Measurements from ENCODE around the gene LOXL1.

The LOXL1 gene, protein sequence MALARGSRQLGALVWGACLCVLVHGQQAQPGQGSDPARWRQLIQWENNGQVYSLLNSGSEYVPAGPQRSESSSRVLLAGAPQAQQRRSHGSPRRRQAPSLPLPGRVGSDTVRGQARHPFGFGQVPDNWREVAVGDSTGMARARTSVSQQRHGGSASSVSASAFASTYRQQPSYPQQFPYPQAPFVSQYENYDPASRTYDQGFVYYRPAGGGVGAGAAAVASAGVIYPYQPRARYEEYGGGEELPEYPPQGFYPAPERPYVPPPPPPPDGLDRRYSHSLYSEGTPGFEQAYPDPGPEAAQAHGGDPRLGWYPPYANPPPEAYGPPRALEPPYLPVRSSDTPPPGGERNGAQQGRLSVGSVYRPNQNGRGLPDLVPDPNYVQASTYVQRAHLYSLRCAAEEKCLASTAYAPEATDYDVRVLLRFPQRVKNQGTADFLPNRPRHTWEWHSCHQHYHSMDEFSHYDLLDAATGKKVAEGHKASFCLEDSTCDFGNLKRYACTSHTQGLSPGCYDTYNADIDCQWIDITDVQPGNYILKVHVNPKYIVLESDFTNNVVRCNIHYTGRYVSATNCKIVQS

DNA sequence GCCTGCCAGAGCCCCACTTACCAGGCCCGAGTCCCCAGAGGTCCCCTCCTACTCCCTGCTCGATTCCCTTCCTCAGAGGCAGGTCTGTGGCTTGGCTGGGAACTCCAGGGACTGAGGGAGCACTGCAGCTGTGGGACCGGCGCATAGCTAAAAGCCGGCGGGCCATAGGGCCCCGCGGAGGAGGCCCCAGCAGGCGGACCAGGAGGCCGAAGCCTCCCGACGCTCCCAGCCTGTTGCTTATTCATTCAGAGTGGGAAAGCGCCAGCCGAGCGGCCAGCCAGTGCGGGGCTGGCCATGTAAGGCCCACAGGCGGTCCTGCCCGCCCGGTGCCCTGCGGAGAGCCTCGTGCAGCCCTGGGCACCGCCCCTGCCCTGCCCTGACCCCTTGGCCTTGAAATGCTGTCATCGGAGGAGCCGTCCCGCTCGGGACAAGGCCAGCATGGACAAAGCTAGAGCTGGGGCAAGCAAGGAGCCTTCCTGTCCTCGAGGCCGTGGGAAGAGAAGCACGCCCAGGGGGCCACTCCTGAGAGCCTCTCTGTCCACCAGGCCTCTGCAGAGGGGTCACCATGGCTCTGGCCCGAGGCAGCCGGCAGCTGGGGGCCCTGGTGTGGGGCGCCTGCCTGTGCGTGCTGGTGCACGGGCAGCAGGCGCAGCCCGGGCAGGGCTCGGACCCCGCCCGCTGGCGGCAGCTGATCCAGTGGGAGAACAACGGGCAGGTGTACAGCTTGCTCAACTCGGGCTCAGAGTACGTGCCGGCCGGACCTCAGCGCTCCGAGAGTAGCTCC, at the start of gene LOXL1:
Gene LOXL1, plus strand, starts transcription at position 244 of the 784 bp plus-strand sequence. Its CDS starts 322 bp downstream, at position 566.
- DNase-seq: no peak

DNA sequence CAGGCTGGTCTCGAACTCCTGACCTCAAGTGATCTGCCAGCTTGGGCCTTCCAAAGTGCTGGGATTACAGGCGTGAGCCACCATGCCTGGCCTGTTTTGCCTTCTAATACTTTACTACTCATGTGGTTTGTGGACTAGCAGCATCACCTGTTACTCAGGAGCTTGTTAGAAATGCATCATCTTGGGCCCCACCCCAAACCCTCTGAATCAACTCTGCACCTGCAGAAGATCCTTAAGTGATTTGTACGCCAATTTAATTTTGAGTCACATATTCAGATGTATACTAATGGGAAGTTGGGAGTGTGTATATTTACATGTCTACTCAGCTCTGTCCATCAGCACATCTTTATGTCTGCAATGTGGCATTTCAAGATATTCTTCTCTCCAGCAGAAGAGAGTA, 46.8 kb upstream of the LOXL1 start:
- DNase-seq: no peak

DNA sequence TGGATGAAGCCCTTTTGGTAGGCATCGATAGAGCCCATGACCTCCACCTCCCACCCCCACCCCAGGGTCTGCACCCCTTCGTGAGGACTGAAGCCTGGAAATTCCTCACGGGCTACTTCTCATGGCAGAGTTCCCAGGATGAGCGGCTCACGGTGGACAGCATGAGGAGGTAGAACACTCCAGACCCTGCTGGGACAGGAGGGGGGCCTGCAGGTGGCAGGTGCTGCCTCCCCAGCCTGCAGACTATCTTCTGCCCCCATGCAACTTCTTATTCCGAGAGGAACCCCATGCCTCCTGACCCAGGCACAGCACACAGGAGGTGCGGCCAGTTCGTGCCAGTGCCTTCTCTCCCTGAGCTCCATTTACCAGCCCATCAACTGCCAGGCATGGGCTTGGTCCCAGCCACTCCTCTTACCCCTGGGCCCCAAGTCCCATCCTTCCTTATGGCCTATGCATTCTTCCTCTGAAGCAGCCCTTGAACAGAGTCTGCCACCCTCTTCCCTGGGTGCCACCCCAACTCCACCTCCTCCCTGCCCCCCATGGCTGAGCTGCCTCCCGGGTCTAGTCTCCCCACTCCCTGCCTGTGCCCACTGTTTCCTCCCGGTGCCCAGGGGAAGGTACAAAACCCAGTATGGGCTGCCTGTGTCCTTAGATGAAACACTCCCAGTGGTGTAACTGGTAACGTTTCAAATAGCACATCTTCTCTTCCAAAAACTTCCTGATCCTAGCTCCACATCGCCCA, 44.5 kb upstream of the LOXL1 start:
- DNase-seq: no peak

DNA sequence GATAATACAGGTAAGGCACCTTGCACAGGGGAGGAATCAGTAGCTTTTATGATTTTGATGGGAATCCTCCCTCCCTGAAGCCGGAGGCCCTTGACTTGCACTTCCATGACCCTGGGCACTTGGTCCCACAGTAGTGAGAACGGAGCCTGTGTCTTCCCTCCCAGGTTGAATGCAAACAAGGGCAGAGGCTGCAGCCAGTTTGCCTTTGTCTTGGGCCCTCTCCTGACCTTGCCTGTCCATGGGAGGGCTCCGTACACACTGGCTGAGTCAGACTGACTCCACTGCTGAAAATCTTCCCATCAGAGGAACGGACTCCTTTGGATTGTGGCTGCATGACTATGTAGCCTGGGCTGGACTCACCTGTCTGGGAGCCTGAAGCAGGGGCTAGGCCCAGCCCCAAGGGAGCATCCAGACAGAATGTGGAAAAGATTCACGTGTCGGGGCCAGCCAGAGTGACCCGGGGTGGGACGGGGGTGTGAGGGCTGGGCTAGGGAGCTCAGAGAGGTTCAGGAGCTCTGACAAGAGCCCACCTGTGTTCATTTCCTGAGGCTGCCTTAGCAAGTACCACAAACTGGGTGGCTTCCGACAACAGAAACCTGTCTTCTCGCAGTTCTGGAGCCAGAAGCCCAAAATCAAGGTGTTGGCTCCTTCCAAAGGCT, 43.4 kb upstream of the LOXL1 start:
- DNase-seq: no peak

DNA sequence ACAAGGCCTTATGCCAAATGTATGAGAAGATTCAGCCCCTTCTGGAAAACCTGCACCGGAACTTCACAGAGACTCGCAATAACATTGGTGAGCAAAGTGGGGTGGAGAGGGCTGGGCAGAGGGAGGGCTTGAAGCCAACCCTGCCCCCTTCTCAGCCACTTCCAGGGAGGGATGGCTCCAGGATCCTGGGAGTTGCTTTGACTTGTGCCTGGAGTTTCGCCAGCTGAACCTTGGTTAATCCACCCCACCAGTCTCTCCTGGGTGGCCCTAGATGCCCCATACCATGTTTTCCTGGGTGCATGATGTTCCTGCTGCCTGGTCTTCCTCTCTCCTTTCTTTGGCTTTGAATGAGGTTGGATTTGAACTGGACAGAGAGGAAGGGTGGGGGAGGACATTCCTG, 42.1 kb upstream of the LOXL1 start:
- DNase-seq: no peak

DNA sequence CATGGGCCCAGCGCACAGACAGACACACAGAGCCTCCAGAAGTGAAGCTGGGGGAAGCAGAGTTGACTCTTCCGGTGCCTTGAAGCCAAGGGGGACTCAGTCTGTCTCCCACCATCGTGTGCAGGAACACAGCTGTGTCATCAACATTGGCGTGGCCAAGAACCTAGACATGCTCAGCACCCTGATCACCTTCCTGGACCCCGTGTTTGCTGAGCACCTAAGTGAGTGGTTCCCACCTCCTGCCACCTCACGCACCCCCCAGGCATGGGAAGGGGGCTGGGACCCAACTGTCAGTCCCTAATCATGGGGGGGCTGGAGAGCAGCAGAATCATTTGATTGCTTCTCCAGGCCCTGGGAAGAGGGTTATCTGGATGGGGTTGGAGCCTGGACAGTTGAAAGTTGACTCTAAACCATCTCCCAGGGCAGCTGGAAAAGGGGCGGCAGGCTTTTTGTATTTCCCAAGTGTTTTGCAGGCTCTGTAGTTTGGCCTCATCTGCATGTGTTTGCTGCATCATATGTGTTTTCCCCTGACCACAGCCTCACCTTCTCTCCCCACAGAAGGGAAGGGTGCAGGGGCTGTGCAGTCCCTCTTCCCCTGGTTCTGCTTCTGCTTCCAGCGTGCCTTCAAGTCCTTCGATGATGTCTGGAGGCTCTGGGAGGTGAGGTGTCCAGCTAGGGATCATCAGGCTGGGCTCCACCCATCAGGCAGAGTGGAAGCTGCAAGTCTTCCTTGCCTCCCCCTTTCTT, 40.1 kb upstream of the LOXL1 start:
- DNase-seq: no peak

DNA sequence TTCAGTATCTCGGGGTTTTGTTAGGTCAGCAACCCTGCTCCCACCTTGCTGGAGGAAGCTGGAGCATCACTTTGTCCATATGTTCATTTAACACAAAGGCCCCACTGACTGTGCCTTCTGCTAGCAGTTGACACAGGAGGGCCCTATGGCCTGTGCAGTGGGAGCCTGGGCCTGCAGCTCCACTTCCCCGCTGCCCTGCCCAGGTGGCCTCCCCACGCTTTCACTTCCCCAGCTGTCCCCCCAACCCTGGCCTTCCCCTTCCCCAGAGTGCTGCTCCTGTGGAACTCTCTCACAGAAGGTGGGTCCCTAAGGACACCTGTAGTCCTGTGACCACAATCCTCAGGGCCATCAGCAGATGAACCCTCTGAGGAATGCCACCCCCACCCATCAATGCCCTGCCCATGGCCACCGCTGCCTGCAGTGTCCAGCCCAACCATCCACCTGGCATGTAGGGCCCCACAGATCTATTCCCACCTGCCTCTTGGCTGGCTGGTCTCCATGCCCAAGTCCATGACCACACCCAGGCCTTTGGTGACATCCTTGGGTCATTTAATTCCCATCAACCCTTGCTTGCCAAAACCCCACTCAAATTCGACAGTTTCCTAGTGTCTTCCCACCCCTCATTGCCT, 39.4 kb upstream of the LOXL1 start:
- no peak for DNase-seq

DNA sequence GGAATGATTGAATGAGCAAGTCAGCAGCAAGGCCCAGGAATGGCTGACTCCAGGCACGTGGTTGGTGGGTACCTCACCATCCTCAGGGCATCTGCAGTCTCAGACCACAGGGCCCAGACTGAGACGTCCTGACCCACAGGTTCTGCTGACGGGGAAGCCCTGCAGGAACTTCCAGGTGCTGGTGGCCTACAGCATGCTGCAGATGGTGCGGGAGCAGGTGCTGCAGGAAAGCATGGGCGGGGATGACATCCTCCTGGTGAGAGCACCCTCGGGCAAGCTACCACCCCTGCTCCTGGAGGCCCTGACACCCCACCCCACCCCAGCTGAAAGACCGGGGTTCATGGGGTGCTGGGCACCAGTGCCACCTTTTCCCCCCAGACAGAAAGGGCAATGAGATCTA, 38.8 kb upstream of the LOXL1 start:
- no peak for DNase-seq

DNA sequence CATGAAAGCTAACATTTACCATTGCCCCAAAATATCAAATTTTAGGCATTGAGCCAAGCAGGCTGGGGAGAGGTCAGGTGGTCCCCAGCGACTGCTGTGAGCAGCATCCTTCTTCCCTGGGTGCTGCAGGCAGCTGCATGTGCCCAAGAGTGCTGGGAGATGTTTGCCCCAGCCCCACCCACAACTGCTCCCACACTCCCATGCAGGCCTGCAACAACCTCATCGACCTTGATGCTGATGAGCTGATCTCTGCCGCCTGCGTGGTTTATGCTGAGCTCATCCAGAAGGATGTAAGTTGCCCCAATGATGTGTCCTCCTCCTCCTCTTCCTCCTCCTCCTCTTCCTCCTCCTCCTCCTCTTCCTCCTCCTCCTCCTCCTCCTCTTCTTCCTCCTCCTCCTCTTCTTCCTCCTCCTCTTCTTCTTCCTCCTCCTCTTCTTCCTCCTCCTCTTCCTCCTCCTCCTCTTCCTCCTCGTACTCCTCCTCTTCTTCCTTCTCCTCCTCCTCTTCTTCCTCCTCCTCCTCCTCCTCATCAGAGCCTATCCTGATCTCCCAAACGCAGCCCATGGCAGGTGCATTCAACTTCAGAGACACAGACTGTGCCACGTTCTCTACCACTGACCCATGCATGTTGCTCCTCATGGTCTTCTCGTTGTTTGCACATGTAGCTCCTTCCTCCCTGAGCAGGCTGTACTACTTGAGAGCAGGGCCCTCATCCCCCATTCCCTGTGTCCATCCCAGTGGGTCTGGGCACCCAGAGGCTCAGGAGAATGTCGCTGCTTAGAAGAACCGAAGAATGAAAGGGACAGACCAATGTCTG, 37.8 kb upstream of the LOXL1 start:
- no peak for DNase-seq

DNA sequence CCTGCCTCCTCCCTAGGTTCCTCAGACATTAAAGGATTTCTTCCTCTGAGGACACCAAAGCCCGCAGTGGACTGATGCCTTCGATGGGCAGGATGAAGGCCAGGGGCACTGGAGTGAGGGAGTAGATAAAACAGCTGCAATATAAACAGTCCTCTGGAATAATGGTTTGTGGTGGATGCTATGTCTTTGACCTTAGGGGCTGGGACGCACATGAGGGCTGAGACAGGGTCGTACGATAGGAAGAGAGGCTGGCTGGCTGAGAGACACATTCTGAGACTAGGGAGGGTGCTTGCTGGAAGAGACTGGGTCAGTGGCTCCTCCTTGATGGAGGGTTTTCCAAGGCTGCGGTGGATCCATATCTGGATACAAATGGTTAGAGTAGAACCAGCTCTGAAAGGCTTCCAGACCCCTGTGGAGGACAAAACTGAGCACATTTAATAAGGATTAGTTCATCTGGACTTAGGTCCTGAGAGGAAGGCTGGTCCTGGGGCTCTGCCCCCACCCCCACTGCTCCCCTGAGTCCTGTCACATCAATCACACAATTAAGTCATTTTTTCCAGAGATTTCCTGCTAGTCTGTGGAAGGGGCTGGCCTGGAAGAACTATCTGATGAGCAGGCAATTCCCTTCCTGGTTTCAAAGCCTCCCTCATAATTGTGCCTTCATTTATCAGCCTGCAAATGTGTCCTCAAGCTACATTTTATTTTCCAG, 37.1 kb upstream of the LOXL1 start:
- no peak for DNase-seq

DNA sequence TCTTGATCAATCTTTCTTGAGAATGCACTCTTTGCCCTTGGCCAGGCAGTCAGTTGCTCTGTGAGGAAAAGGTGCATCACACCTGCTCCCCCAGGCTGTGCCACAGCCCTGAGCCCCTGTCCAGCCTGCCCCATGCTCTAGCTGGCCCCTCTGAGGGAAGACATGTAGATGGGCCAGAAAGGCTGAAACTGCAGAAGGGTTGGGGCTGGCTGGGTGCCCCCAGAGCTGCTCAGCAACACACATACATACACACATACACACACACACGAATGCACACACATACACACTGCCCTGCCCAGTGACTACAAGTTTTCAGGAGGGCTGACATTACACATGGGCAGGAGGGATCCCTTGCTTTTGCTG, 36.5 kb upstream of the LOXL1 start:
- no peak for DNase-seq

DNA sequence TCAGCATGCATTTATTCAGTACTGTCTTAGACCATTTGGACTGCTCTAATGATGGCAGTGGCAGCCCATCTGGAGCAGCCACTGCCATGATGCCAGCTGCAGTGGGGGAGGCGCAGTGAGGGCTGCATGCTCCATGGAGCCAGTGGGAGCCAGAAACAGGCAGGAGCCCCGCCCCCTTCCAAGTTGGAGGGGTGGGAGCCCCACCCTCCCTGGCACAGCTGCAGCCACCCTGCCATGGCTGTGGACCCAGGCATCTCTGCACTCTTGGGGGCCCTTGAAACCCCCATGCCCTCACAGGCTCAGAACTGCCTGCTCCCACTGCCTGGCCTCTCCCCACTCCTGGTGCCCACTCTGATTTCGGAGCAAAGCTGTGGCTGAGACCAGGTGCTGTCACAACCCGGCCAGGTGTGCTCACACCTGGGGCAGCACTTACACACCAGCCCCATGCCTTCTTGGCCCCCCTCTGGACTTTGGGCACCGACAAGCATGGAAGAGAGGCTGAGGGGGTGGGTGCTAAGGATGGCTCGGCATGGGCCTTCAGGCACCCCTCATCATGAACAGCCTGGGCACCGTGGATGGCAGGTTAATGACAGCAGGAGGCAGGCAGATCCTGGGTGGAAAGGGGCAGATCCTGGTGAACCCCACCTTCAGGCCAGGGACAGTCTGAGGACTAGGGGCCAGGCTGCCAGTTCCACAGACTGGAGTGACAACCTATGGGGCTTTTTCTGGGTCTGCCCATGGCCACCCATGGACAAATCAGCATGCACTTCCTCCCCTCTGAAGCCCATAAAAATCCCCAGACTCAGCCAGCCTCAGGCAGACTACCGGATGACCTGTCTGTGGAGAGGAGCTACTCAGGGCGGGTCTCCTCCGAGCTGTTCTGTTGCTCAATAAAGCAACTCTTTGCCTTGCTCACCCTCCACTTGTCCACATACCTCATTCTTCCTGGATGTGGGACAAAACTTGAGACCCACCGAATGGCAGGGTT, 34.6 kb upstream of the LOXL1 start:
- no peak for DNase-seq

DNA sequence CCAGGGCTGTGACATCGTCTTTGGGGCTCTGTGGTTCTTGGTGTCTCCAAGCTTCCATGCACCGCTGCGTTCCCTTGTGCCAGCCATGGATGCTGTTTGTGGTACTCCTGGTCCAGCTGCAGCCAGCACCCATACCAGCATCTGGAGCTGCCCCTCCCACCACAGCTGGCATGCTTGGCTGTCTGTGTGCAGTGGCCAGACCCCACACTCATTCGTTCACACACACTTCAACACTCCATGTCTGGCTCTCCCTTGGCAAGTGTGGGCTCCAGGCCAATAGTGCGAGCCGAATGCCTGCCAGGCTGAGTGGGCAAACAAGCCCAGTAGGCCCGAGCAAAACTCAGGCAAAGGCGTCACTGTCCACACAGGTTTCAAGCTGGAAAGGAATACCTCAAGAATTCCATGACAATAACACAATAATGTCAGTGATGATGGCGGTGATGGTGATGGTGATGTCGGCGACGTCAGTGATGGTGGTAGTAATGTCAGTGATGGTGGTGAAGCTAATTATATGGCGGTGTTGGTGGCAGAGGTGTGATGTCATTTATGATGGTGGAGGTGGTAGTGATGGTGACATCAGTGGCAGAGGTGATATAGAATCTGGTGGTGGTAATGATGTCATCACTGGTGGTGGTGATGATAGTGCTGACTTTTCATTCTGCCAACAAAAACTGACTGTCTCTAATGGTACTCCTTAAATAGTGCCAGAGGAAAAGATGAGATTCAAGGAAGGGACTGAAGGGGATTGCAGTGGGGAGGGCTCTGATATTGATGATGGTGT, 33.6 kb upstream of the LOXL1 start:
- no peak for DNase-seq

DNA sequence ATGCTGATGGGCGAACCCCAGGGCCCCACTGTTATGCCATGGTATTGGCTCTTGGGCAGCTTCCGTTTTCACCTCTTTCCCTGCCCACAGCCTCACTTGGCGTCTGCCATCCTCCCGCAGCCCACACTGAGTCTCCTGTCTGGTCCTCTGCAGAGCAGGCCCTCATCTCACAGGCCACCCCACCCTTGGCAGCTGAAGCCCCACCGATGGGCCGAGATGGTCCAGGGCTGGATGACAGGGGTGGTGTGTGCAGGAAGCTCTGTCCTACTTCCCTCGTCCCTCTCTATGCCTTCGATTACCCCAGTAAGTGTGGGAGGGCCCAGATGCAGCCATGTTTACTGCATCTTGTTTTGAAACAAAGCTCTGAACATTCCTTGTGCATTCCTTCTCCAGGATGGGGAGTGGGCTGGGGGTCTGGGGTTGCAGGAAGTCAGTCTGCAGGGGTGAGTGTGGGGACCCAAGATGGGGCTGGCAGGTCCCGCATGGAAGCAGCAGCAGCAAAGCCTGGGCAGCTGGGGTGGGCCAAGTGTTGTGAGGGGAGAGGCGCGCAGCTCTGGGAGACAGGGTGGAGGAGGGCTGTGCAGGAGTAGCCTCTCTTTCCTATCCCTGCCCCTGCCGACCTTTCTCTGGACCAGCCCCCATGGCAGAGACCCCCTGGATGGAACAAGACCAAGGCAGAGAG, 32.0 kb upstream of the LOXL1 start:
- no peak for DNase-seq

DNA sequence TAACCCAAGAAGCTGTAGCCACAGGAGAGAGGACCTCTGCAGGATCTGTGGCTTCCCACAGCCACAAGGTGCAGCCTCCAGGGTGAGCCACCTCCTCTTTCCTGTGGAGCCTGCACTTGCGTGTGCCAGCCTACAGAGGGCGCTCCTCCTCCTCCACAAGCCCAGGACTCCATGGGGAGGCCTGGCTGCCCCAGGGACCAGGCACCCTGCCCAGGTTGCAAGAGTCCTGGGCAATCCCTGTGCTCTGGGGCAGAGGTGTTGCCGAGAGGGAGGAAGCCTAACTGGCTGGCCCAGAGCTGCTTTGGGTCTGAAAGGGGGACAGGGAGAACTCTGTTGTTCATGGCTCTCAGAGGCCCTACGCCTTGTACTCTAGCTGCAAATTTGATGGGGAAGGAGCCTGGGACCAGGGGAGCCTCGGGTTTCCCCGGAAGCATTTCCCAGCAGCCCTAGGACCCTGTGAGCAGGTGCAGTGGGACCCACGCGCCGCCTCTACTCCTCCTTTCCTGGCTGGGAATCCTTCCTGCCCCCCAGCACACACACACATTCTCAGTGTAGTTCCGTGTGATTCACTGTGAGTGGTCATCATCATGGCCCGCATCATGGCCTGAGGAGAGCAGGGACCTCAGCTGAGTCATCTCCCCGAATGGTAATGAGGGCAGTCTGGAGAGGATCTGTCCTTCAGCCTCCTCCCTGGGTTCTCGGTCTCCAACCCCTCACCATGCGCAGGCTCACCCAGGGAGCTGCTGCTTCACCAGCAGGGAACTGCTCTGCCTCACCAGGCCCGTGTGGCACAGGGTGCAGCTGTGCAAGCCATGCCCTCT, 28.6 kb upstream of the LOXL1 start:
- no peak for DNase-seq

Data from NCI-H187 treated with DMSO at 0.1 percent for 48 hours (cell line).